AG04450 (cell line): ENCODE measurements around the gene RND2. TPM values are rescaled to one million over a fixed set of nuclear protein-coding genes. Genes with fewer than 3 reads are reported as not detected.

Experiments
- CTCF ChIA-PET: fragments of 300-600, 350-600 bp; formaldehyde crosslinking; extraction: SDS; loops from one replicate; lab custom pipeline; 2022; ENCODE audit warnings: antibody characterized with exemption, inconsistent platforms; lab: Charles Lee
- POLR2A ChIA-PET: fragments of 350-600 bp; formaldehyde crosslinking; extraction: SDS; loops from one replicate; lab custom pipeline; 2021; ENCODE audit warnings: antibody characterized with exemption, inconsistent platforms; lab: Yijun Ruan, JAX
- DNase-seq: peaks from one replicate; pipeline ENCODE4 v3.0.0-alpha.2; 2011; ENCODE audit warnings: low read depth, low spot score
- H3K27ac ChIP-seq: one replicate; pipeline ENCODE4 v1.5.1; 2012; ENCODE audit warnings: low read depth, low read length, control low read depth
- H3K27me3 ChIP-seq: one replicate; pipeline ENCODE4 v1.6.0; 2012; ENCODE audit warnings: low read length; ENCODE audit not compliant: control insufficient read depth, insufficient read depth
- H3K4me3 ChIP-seq: 2 replicates; pipeline ENCODE4 v1.5.1; 2011; ENCODE audit warnings: mild to moderate bottlenecking, low read depth, low read length, control low read depth
- H3K9me3 ChIP-seq: 2 replicates; pipeline ENCODE4 v1.5.1; 2012; ENCODE audit warnings: low read length; ENCODE audit not compliant: control insufficient read depth, insufficient read depth
- CTCF ChIP-seq: IDR thresholded peaks from 2 replicates; pipeline ENCODE4 v1.5.1; 2011; ENCODE audit warnings: low read depth, low read length, control low read depth, inconsistent platforms
- polyA plus RNA-seq: library from polyadenylated mRNA; depleted of rRNA; stranded (reverse); fragments of >200 nt; gene quantifications from 2 replicates; pipeline ENCODE4 v1.2.3, GENCODE V29; 2011

The RND2 gene
- polyA plus RNA-seq, 1 experiment, result 1.7 TPM

- Histone ChIP-seq H3K27ac (peak overlapping the region; percentile 78), H3K9me3 (no peaks in the 10 kb centered on the region; the same call in 1 of the 2 replicates), H3K27me3 (peaks cover 2% of the 10 kb centered on the region), H3K4me3 (peak overlapping the region; percentile 97)
- POLR2A ChIA-PET, result interaction anchor here (0.5 to 2.3 kb wide), 7 partner anchors 14 to 485 kb away, joined by 3 to 12 read pairs (median 4); partner anchors contain the start of genes IFI35, NBR1 and RPL27
- no peak for TF ChIP-seq CTCF
- CTCF ChIA-PET, result no interaction called here
- DNase-seq, result no peak
Measured at GRCh38 chr17:43020789-43021740, 4.0 kb upstream of the RND2 start.

DNA sequence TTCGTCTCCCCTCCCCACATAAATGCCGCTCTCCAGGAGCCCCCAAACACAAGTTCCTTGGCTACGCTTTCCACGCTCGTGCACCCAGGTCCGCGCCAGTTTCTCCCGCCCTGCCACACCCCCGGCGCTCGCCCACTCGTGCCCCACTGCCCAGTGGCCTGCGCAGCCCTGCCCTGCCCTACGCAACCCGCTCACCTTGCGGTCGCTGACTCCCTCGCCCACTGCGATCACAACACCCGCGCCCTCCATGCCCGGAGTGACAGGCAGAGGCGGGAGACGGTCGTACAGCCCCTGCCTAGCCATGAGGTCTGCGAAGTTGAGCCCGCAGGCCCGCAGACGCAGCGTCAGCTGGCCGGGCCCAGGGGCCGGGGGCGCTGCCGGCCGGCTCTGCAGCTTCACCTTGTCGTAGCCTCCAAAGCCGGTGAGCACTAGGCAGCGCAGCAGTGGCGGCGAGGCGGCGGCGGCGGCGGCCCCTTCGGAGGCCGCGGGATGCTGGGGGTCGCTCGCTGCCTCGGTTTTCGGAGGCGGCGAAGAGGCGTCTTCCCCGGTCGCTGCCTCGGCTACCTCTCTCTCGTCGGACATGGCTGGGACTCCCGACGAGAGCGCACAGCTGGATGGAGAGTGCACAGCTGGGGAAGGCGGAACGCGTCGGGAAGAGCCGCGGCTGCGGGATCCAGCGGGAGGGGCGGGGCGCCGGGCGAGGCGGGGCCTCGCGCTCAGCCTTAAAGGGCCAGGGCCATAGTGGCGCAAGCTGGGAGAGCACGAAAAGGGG is 3.1 kb upstream of the RND2 start, which contains the start of gene VAT1:
Gene VAT1 (minus strand): TSS at position 645 of the 772 bp plus-strand sequence. CDS start 63 bp downstream, at position 582.
- DNase-seq, result no peak
- ChIA-PET CTCF (interaction anchor here (0.6 kb wide), 1 partner anchor 188 kb away, joined by 5 read pairs; no protein-coding TSS in a partner anchor), POLR2A (interaction anchor here (0.7 to 2.3 kb wide), 7 partner anchors 13 to 486 kb away, joined by 4 to 12 read pairs (median 6); partner anchors contain the start of genes IFI35, NBR1 and RPL27)
- Histone ChIP-seq H3K9me3 (no peaks in the 10 kb centered on the region; the same call in 1 of the 2 replicates), H3K4me3 (peak within 1 kb of the TSS; percentile 97), H3K27ac (peak within 1 kb of the TSS; percentile 78), H3K27me3 (peaks cover 3% of the 10 kb centered on the region)
- no peak for TF ChIP-seq CTCF

- ChIA-PET POLR2A (interaction anchor here (2.2 to 3.5 kb wide), 2 partner anchors 146 to 290 kb away, joined by 19 to 22 read pairs; partner anchors contain the start of gene NBR1), CTCF (interaction anchor here (1.6 kb wide), 1 partner anchor 144 kb away, joined by 9 read pairs; no protein-coding TSS in a partner anchor)
- Histone ChIP-seq H3K27me3 (peaks cover 4% of the 10 kb centered on the region), H3K4me3 (peak overlapping the region; percentile 60), H3K9me3 (no peaks in the 10 kb centered on the region; the same call in 1 of the 2 replicates), H3K27ac (no peak overlapping the region)
- no peak for DNase-seq
- no peak for TF ChIP-seq CTCF
Measured at GRCh38 chr17:43025290-43025657, 243 bp downstream of the RND2 start.

- no peak for DNase-seq
- ChIA-PET CTCF (no interaction called here), POLR2A (interaction anchor here (2.2 to 3.5 kb wide), 2 partner anchors 146 to 289 kb away, joined by 19 to 22 read pairs; partner anchors contain the start of gene NBR1)
- no peaks in the 10 kb centered on the region; the same call in 1 of the 2 replicates for H3K9me3 ChIP-seq
- no peak for TF ChIP-seq CTCF
- H3K27ac ChIP-seq, result no peak overlapping the region
- peaks cover 4% of the 10 kb centered on the region for H3K27me3 ChIP-seq
- no peak overlapping the region; the same call in 1 of the 2 replicates for H3K4me3 ChIP-seq
Measured at GRCh38 chr17:43025766-43026537, 921 bp downstream of the RND2 start.
